Lung (tissue), 12 donors: ENCODE results near the gene YJU2. TPM values are rescaled to one million over a fixed set of nuclear protein-coding genes. Genes with fewer than 3 reads are reported as not detected.

Experiments used
- ATAC-seq: fragments of 200-7000 bp; cut with Tn5 transposase; one replicate; pipeline ENCODE4 v1.9.1; 2020; ENCODE audit warnings: moderate number of reproducible peaks; ENCODE audit not compliant: insufficient read depth, low FRiP score
- DNase-seq, 3 donors: peaks; one replicate each; pipeline ENCODE4 v3.0.0-alpha.2; 2013 to 2017
- H3K27ac ChIP-seq, 2 donors: one replicate each; pipeline ENCODE4 v1.5.1; 2013; ENCODE audit warnings: mild to moderate bottlenecking in 2 of 2, moderate library complexity in 2 of 2, control low read depth in 1 of 2, inconsistent platforms in 1 of 2, low read depth in 1 of 2, low read length in 1 of 2
- H3K27me3 ChIP-seq, 3 donors: one replicate each; pipeline ENCODE4 v1.5.1; 2013; ENCODE audit warnings: low read length in 2 of 3; ENCODE audit not compliant: control insufficient read depth in 3 of 3, insufficient read depth in 3 of 3
- H3K36me3 ChIP-seq, 4 donors: one replicate each; pipeline ENCODE4 v1.5.1; 2013; ENCODE audit warnings: low read length in 4 of 4, mild to moderate bottlenecking in 1 of 4, moderate library complexity in 1 of 4; ENCODE audit not compliant: control insufficient read depth in 4 of 4, insufficient read depth in 4 of 4
- H3K4me1 ChIP-seq, 5 donors: one replicate each; pipeline ENCODE4 v1.5.1; 2013; ENCODE audit warnings: low read length in 5 of 5, mild to moderate bottlenecking in 2 of 5, moderate library complexity in 1 of 5; ENCODE audit not compliant: control insufficient read depth in 5 of 5, insufficient read depth in 5 of 5
- H3K4me3 ChIP-seq: one replicate; pipeline ENCODE4 v1.5.1; 2013; ENCODE audit warnings: mild to moderate bottlenecking, control low read depth, moderate library complexity
- H3K9ac ChIP-seq, 2 donors: one replicate each; pipeline ENCODE4 v1.5.1; 2013; ENCODE audit warnings: low read length in 2 of 2, control low read depth in 1 of 2; ENCODE audit not compliant: insufficient read depth in 1 of 2
- H3K9me3 ChIP-seq, 4 donors: one replicate each; pipeline ENCODE4 v1.5.1; 2013; ENCODE audit warnings: low read length in 3 of 4, mild to moderate bottlenecking in 1 of 4, moderate library complexity in 1 of 4; ENCODE audit not compliant: control insufficient read depth in 4 of 4, insufficient read depth in 3 of 4
- CTCF ChIP-seq: IDR thresholded peaks from 2 replicates; pipeline ENCODE4 v1.5.1; 2012; ENCODE audit warnings: mild to moderate bottlenecking; ENCODE audit errors: control extremely low read depth, extremely low read depth
- WGBS, 2 donors: extraction: QIAGEN DNeasy Blood & Tissue Kit; methylation state at CpG; one replicate each; pipeline ENCODE4 v1.1.7; 2013; 5-methylcytosine and 5-hydroxymethylcytosine counted together
- polyA plus RNA-seq, 2 donors: library from polyadenylated mRNA; stranded (reverse); fragments of 200-250 nt; gene quantifications; one replicate each; pipeline ENCODE4 v1.2.1, GENCODE V29; 2013
- total RNA-seq, 2 donors: library from RNA; depleted of rRNA in 1 of 2; stranded (reverse); fragments of >200 nt in 1 of 2; gene quantifications; one replicate each; pipeline ENCODE4 v1.2.1, GENCODE V29; 2014 to 2021
- donor health status: control.
- donor health status: control.
- donor health status: Bipolar disorder and iron deficiency.
- donor health status: healthy.
- donor health status: DM: yes; HTN: yes; CAD: no.

The YJU2 gene
- total and polyA plus RNA-seq, 4 donors = 11.2 to 44.2 (median 26.5) TPM

GRCh38 chr19:4198467-4199126 is 48.3 kb upstream of the YJU2 start:
- no peak for TF ChIP-seq CTCF
- H3K27ac ChIP-seq = no peak overlapping the region
- H3K9me3 ChIP-seq = peaks cover 0 to 2% (median 0%) of the 10 kb centered on the region in 4 donors
- no peak for DNase-seq
- no peaks in the 10 kb centered on the region for H3K36me3 ChIP-seq
- no peak overlapping the region for H3K9ac ChIP-seq
- peaks cover 0 to 2% (median 0%) of the 10 kb centered on the region in 5 donors for H3K4me1 ChIP-seq
- no peak for ATAC-seq
- H3K27me3 ChIP-seq = peaks cover 14 to 29% (median 16%) of the 10 kb centered on the region in 3 donors
- WGBS, 2 donors = 7 to 13% methylated on average over 15 to 28 of the region's 28 CpGs
- no peak overlapping the region for H3K4me3 ChIP-seq

GRCh38 chr19:4199699-4200293 is 47.1 kb upstream of the YJU2 start:
- DNase-seq (no peak), ATAC-seq (no peak)
- Histone ChIP-seq H3K4me3 (no peak overlapping the region), H3K4me1 (peaks cover 0 to 2% (median 0%) of the 10 kb centered on the region in 5 donors), H3K9me3 (peaks cover 0 to 2% (median 0%) of the 10 kb centered on the region in 4 donors), H3K36me3 (no peaks in the 10 kb centered on the region), H3K27ac (no peak overlapping the region), H3K27me3 (peaks cover 14 to 21% (median 16%) of the 10 kb centered on the region in 3 donors), H3K9ac (no peak overlapping the region)
- no peak for TF ChIP-seq CTCF
- 75 to 76% methylated on average over 30 to 33 of the region's 33 CpGs for WGBS, 2 donors

DNA sequence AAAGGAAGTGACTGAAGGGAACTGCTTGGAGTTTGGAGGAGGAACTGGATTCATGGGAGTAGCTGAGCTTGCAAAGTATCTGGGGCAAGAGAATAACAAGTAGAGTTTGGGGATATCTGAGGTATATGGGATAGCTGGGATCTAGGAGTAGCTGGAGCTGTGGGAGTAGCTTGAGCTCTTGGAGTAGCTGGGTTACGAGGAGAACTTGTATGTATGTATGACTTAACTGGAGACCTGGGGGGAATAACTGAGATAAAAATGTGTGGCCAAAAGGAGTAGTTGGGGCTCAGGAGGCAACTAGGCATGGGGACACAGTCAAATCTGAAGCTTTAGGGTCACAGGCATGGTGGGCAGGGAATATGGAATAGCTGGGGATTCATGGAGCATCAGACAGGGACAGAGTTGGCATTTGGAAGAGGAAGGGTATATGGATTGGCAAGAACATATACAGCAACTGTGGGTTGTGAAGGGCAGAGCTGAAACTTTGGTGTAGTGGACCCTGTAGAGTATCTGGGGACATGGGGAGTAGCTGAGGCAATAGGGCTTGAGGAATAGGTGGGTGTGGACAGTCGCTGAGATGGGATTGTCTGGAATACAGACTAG is 45.8 kb upstream of the YJU2 start:
- Histone ChIP-seq H3K9ac (no peak overlapping the region), H3K9me3 (peaks cover 0 to 2% (median 0%) of the 10 kb centered on the region in 4 donors), H3K4me1 (peaks cover 0 to 2% (median 0%) of the 10 kb centered on the region in 5 donors), H3K36me3 (no peaks in the 10 kb centered on the region), H3K4me3 (no peak overlapping the region), H3K27ac (no peak overlapping the region), H3K27me3 (peaks cover 14 to 20% (median 16%) of the 10 kb centered on the region in 3 donors)
- ATAC-seq = no peak
- no peak for DNase-seq
- WGBS, 2 donors = 52 to 84% methylated on average over 2 of the region's 2 CpGs
- no peak for TF ChIP-seq CTCF
